Measurements from ENCODE around the gene MRPS14.
"Not testable (repeated sequence)": the region's sequence is repeated elsewhere in the genome, so short reads cannot be mapped to it uniquely, and the experiment has no call there.

MRPS14 gene

GRCh38 chr1:175023043-175023921 lies at the start of gene MRPS14:
Gene MRPS14 (minus strand): TSS chr1:175023425. CDS start chr1:175023408, 17 bp downstream.
- peak; percentile 98 for DNase-seq (ENCODE audit: low spot score)

GRCh38 chr1:175072099-175072951 lies 49.1 kb upstream of the MRPS14 start:
- peak; percentile 20 for DNase-seq (ENCODE audit: low spot score)

GRCh38 chr1:175071276-175071943 lies 48.2 kb upstream of the MRPS14 start:
- no peak for DNase-seq (ENCODE audit: low spot score)

- DNase-seq (ENCODE audit: low spot score): no peak
Measured at GRCh38 chr1:175070818-175071217, 47.6 kb upstream of the MRPS14 start.

- no peak for DNase-seq (ENCODE audit: low spot score)
Measured at GRCh38 chr1:175067362-175068106, 44.3 kb upstream of the MRPS14 start, which contains the start of gene TNN. Gene TNN (plus strand): TSS chr1:175067833. CDS start chr1:175077419, 9,586 bp downstream.

- DNase-seq (ENCODE audit: low spot score): no peak
Measured at GRCh38 chr1:175062858-175063257, 39.6 kb upstream of the MRPS14 start.

GRCh38 chr1:175062339-175062738 lies 39.1 kb upstream of the MRPS14 start:
- no peak for DNase-seq (ENCODE audit: low spot score)

GRCh38 chr1:175054736-175055135 lies 31.5 kb upstream of the MRPS14 start:
- DNase-seq (ENCODE audit: low spot score): no peak

GRCh38 chr1:175050992-175051391 lies 27.8 kb upstream of the MRPS14 start:
- no peak for DNase-seq (ENCODE audit: low spot score)

GRCh38 chr1:175045519-175045918 lies 22.3 kb upstream of the MRPS14 start:
- DNase-seq (ENCODE audit: low spot score): no peak

GRCh38 chr1:175045097-175045496 lies 21.9 kb upstream of the MRPS14 start:
- DNase-seq (ENCODE audit: low spot score): no peak

GRCh38 chr1:175044591-175044990 lies 21.4 kb upstream of the MRPS14 start:
- not testable (repeated sequence) for DNase-seq (ENCODE audit: low spot score)

GRCh38 chr1:175043824-175044223 lies 20.6 kb upstream of the MRPS14 start:
- no peak for DNase-seq (ENCODE audit: low spot score)

- no peak for DNase-seq (ENCODE audit: low spot score)
Measured at GRCh38 chr1:175042650-175043049, 19.4 kb upstream of the MRPS14 start.

- no peak for DNase-seq (ENCODE audit: low spot score)
Measured at GRCh38 chr1:175040324-175040879, 17.2 kb upstream of the MRPS14 start.

- DNase-seq (ENCODE audit: low spot score): no peak
Measured at GRCh38 chr1:175037416-175037815, 14.2 kb upstream of the MRPS14 start.

- no peak for DNase-seq (ENCODE audit: low spot score)
Measured at GRCh38 chr1:175036476-175036875, 13.3 kb upstream of the MRPS14 start.

GRCh38 chr1:175035865-175036264 lies 12.6 kb upstream of the MRPS14 start:
- DNase-seq (ENCODE audit: low spot score): no peak

- no peak for DNase-seq (ENCODE audit: low spot score)
Measured at GRCh38 chr1:175034775-175035174, 11.6 kb upstream of the MRPS14 start.

- DNase-seq (ENCODE audit: low spot score): no peak
Measured at GRCh38 chr1:175033953-175034352, 10.7 kb upstream of the MRPS14 start.

- DNase-seq (ENCODE audit: low spot score): no peak
Measured at GRCh38 chr1:175024773-175025172, 1.5 kb upstream of the MRPS14 start.
